ENCODE measurements around the gene OTUB1. TPM values are rescaled to one million over a fixed set of nuclear protein-coding genes. Genes with fewer than 3 reads are reported as not detected.

Gene OTUB1
- total RNA-seq, 2 donors from 2014 or later = 78.7 to 82.5 TPM

- no peak overlapping the region for H3K4me3 ChIP-seq
- peaks cover 30% of the 10 kb centered on the region for H3K27me3 ChIP-seq
- H3K27ac ChIP-seq = no peak overlapping the region
- peaks cover 6% of the 10 kb centered on the region for H3K4me1 ChIP-seq
- no peaks in the 10 kb centered on the region for H3K36me3 ChIP-seq
- no peak for DNase-seq
- no peak for TF ChIP-seq CTCF (IDR thresholded peaks at IDR 0.05)
- no peaks in the 10 kb centered on the region for H3K9me3 ChIP-seq
- intact Hi-C loops (cut with DNase I) = no loop called here
- H3K9ac ChIP-seq (ENCODE audit: low read depth in 2 of 2, low read length in 2 of 2) = no peak overlapping the region
Observed at GRCh38 chr11:64039012-64039665, 52.9 kb downstream of the OTUB1 start.

- H3K36me3 ChIP-seq = no peaks in the 10 kb centered on the region
- peaks cover 6% of the 10 kb centered on the region for H3K4me1 ChIP-seq
- H3K9ac ChIP-seq (ENCODE audit: low read depth in 2 of 2, low read length in 2 of 2) = no peak overlapping the region
- no peak overlapping the region for H3K4me3 ChIP-seq
- H3K9me3 ChIP-seq = no peaks in the 10 kb centered on the region
- H3K27me3 ChIP-seq = peaks cover 17% of the 10 kb centered on the region
- TF ChIP-seq CTCF (IDR thresholded peaks at IDR 0.05) = peak; percentile 16
- intact Hi-C loops (cut with DNase I) = no loop called here
- no peak overlapping the region for H3K27ac ChIP-seq
- DNase-seq = no peak
Observed at GRCh38 chr11:64040684-64041322, 54.6 kb downstream of the OTUB1 start.

- H3K9me3 ChIP-seq = no peaks in the 10 kb centered on the region
- no peak overlapping the region for H3K4me3 ChIP-seq
- no peak for TF ChIP-seq CTCF (IDR thresholded peaks at IDR 0.05)
- intact Hi-C loops (cut with DNase I) = no loop called here
- H3K36me3 ChIP-seq = no peaks in the 10 kb centered on the region
- peaks cover 7% of the 10 kb centered on the region for H3K27me3 ChIP-seq
- H3K27ac ChIP-seq = no peak overlapping the region
- DNase-seq = no peak
- H3K9ac ChIP-seq (ENCODE audit: low read depth in 2 of 2, low read length in 2 of 2) = no peak overlapping the region
- no peaks in the 10 kb centered on the region for H3K4me1 ChIP-seq
Observed at GRCh38 chr11:64041846-64042245, 55.6 kb downstream of the OTUB1 start.

GRCh38 chr11:64042301-64042700 is 56.1 kb downstream of the OTUB1 start:
- H3K9ac ChIP-seq (ENCODE audit: low read depth in 2 of 2, low read length in 2 of 2) = no peak overlapping the region
- no peaks in the 10 kb centered on the region for H3K9me3 ChIP-seq
- TF ChIP-seq CTCF (IDR thresholded peaks at IDR 0.05) = no peak
- H3K36me3 ChIP-seq = no peaks in the 10 kb centered on the region
- intact Hi-C loops (cut with DNase I) = no loop called here
- peaks cover 3% of the 10 kb centered on the region for H3K27me3 ChIP-seq
- no peak for DNase-seq
- H3K27ac ChIP-seq = no peak overlapping the region
- no peaks in the 10 kb centered on the region for H3K4me1 ChIP-seq
- no peak overlapping the region for H3K4me3 ChIP-seq

- TF ChIP-seq CTCF (IDR thresholded peaks at IDR 0.05) = no peak
- intact Hi-C loops (cut with DNase I) = no loop called here
- H3K4me3 ChIP-seq = no peak overlapping the region
- no peaks in the 10 kb centered on the region for H3K27me3 ChIP-seq
- no peaks in the 10 kb centered on the region for H3K36me3 ChIP-seq
- no peak for DNase-seq
- no peak overlapping the region for H3K27ac ChIP-seq
- H3K9me3 ChIP-seq = no peaks in the 10 kb centered on the region
- H3K9ac ChIP-seq (ENCODE audit: low read depth in 2 of 2, low read length in 2 of 2) = no peak overlapping the region
- no peaks in the 10 kb centered on the region for H3K4me1 ChIP-seq
Observed at GRCh38 chr11:64043545-64043944, 57.3 kb downstream of the OTUB1 start.
